ENCODE data around the gene TMEM150B.

GRCh38 chr19:55350620-55351315 lies 25.6 kb upstream of the TMEM150B start:
- TF ChIP-seq POLR2A (IDR thresholded peaks at IDR 0.05) (no peak), CTCF (IDR thresholded peaks at IDR 0.05) (no peak)

Data from uterus (tissue), 2 donors.